Osteocyte (in vitro differentiated cells): ENCODE results near the gene PPP1R26. TPM values are rescaled to one million over a fixed set of nuclear protein-coding genes. Genes with fewer than 3 reads are reported as not detected.

Experiments used
- DNase-seq: peaks from one replicate; pipeline ENCODE4 v3.0.0; 2021; ENCODE audit warnings: mixed read lengths; ENCODE audit not compliant: unreplicated experiment; ENCODE audit errors: extremely low spot score
- H3K27ac Mint-ChIP-seq: one replicate; pipeline ENCODE4 v1.8.0; 2021; ENCODE audit warnings: mild to moderate bottlenecking, mixed read lengths; ENCODE audit not compliant: unreplicated experiment
- H3K27me3 Mint-ChIP-seq: one replicate; pipeline ENCODE4 v1.8.0; 2021; ENCODE audit warnings: mixed read lengths; ENCODE audit not compliant: unreplicated experiment
- H3K36me3 Mint-ChIP-seq: one replicate; pipeline ENCODE4 v1.8.0; 2021; ENCODE audit warnings: mixed read lengths; ENCODE audit not compliant: unreplicated experiment
- H3K4me1 Mint-ChIP-seq: one replicate; pipeline ENCODE4 v1.8.0; 2021; ENCODE audit warnings: mixed read lengths; ENCODE audit not compliant: unreplicated experiment
- H3K4me3 Mint-ChIP-seq: one replicate; pipeline ENCODE4 v1.8.0; 2021; ENCODE audit warnings: mild to moderate bottlenecking, moderate library complexity, mixed read lengths; ENCODE audit not compliant: unreplicated experiment
- H3K9me3 Mint-ChIP-seq: one replicate; pipeline ENCODE4 v1.8.0; 2021; ENCODE audit warnings: mixed read lengths; ENCODE audit not compliant: unreplicated experiment
- CTCF ChIP-seq: fragments of 200-600 bp; sonication (generic); IDR thresholded peaks from 2 replicates; pipeline ENCODE4 v1.5.0; 2021; ENCODE audit warnings: antibody characterized with exemption, mild to moderate bottlenecking, moderate library complexity
- total RNA-seq: library from RNA; stranded (reverse); gene quantifications from 2 replicates; pipeline ENCODE4 v1.2.1, GENCODE V29; 2021

The PPP1R26 gene
- total RNA-seq, 1 donor from 2014 or later, result 21.1 TPM

- Mint-ChIP-seq H3K4me1 (no peaks in the 10 kb centered on the region), H3K4me3 (no peak overlapping the region), H3K27ac (no peak overlapping the region), H3K36me3 (no peaks in the 10 kb centered on the region), H3K9me3 (no peaks in the 10 kb centered on the region), H3K27me3 (peaks cover 4% of the 10 kb centered on the region)
- DNase-seq, result peak; percentile 68
- no peak for TF ChIP-seq CTCF
These were observed 37.8 kb downstream of the PPP1R26 start for GRCh38 chr9:135517407-135517822.

- Mint-ChIP-seq H3K4me1 (no peaks in the 10 kb centered on the region), H3K27me3 (peaks cover 4% of the 10 kb centered on the region), H3K9me3 (no peaks in the 10 kb centered on the region), H3K36me3 (no peaks in the 10 kb centered on the region), H3K4me3 (no peak overlapping the region), H3K27ac (no peak overlapping the region)
- no peak for TF ChIP-seq CTCF
- DNase-seq, result no peak
These were observed 39.8 kb downstream of the PPP1R26 start for GRCh38 chr9:135519179-135519971.

GRCh38 chr9:135520916-135521607, 41.5 kb downstream of the PPP1R26 start, which contains the start of gene LCN1:
Gene LCN1 (plus strand): TSS chr9:135521440. CDS start chr9:135521498, 58 bp downstream.
- no peaks in the 10 kb centered on the region for H3K36me3 Mint-ChIP-seq
- no peak within 1 kb of the TSS for H3K27ac Mint-ChIP-seq
- H3K27me3 Mint-ChIP-seq, result peaks cover 4% of the 10 kb centered on the region
- no peak within 1 kb of the TSS for H3K4me3 Mint-ChIP-seq
- peak; percentile 74 for DNase-seq
- H3K9me3 Mint-ChIP-seq, result no peaks in the 10 kb centered on the region
- TF ChIP-seq CTCF, result no peak
- H3K4me1 Mint-ChIP-seq, result no peaks in the 10 kb centered on the region

- TF ChIP-seq CTCF, result no peak
- Mint-ChIP-seq H3K9me3 (no peaks in the 10 kb centered on the region), H3K36me3 (no peaks in the 10 kb centered on the region), H3K4me3 (no peak overlapping the region), H3K27ac (no peak overlapping the region), H3K27me3 (peaks cover 4% of the 10 kb centered on the region), H3K4me1 (no peaks in the 10 kb centered on the region)
- peak; percentile 78 for DNase-seq
These were observed 42.1 kb downstream of the PPP1R26 start for GRCh38 chr9:135521608-135522095.
